Endothelial cell (in vitro differentiated cells): ENCODE measurements around the gene ZNF831. TPM values are rescaled to one million over a fixed set of nuclear protein-coding genes. Genes with fewer than 3 reads are reported as not detected.

Experiments used
- DNase-seq: peaks from one replicate; pipeline ENCODE4 v3.0.0; 2021; ENCODE audit warnings: low spot score
- H3K27ac Mint-ChIP-seq: one replicate; pipeline ENCODE4 v1.8.0; 2021; ENCODE audit warnings: mixed read lengths, inconsistent platforms; ENCODE audit not compliant: unreplicated experiment
- H3K27me3 Mint-ChIP-seq: one replicate; pipeline ENCODE4 v1.8.0; 2021; ENCODE audit warnings: mild to moderate bottlenecking, moderate library complexity, mixed read lengths, inconsistent platforms; ENCODE audit not compliant: unreplicated experiment
- H3K36me3 Mint-ChIP-seq: one replicate; pipeline ENCODE4 v1.8.0; 2021; ENCODE audit warnings: mild to moderate bottlenecking, low read depth, mixed read lengths, inconsistent platforms; ENCODE audit not compliant: unreplicated experiment
- H3K4me1 Mint-ChIP-seq: one replicate; pipeline ENCODE4 v1.8.0; 2021; ENCODE audit warnings: mild to moderate bottlenecking, mixed read lengths, inconsistent platforms; ENCODE audit not compliant: unreplicated experiment
- H3K4me3 Mint-ChIP-seq: one replicate; pipeline ENCODE4 v1.8.0; 2021; ENCODE audit warnings: mild to moderate bottlenecking, mixed read lengths, inconsistent platforms; ENCODE audit not compliant: unreplicated experiment
- H3K9me3 Mint-ChIP-seq: one replicate; pipeline ENCODE4 v1.8.0; 2021; ENCODE audit warnings: mixed read lengths, inconsistent platforms; ENCODE audit not compliant: unreplicated experiment
- CTCF ChIP-seq: fragments of 200-600 bp; sonication (generic); IDR thresholded peaks from one replicate; pipeline ENCODE4 v1.5.0; 2021; ENCODE audit warnings: antibody characterized with exemption; ENCODE audit not compliant: unreplicated experiment
- long read RNA-seq: library from polyadenylated mRNA; unstranded; transcript quantifications from one replicate; pipeline ENCODE4 v2.0.0, GENCODE V29; 2020; ENCODE audit not compliant: unreplicated experiment
- total RNA-seq: library from RNA; stranded (reverse); fragmentation: NEBNext Ultra II Directional; extraction: Animal tissue kit (Norgen Biotek cat#: 25700); gene quantifications from one replicate; pipeline ENCODE4 v1.2.1, GENCODE V29; 2021; ENCODE audit not compliant: unreplicated experiment

Gene ZNF831
- total RNA-seq: 0.56 TPM
- long read RNA-seq: 0 reads

GRCh38 chr20:59163631-59164530, at the start of gene ZNF831:
ZNF831 (plus strand) TSS chr20:59163821; CDS start chr20:59191020, 27,199 bp downstream.
- TF ChIP-seq CTCF: no peak
- no peaks in the 10 kb centered on the region for H3K9me3 Mint-ChIP-seq
- peak within 1 kb of the TSS; percentile 92 for H3K27ac Mint-ChIP-seq
- peaks cover 29% of the 10 kb centered on the region for H3K4me1 Mint-ChIP-seq
- peak within 1 kb of the TSS; percentile 57 for H3K4me3 Mint-ChIP-seq
- H3K27me3 Mint-ChIP-seq: no peaks in the 10 kb centered on the region
- no peaks in the 10 kb centered on the region for H3K36me3 Mint-ChIP-seq
- DNase-seq: no peak

- Mint-ChIP-seq H3K27me3 (peaks cover 3% of the 10 kb centered on the region), H3K9me3 (no peaks in the 10 kb centered on the region), H3K4me3 (no peak overlapping the region), H3K27ac (no peak overlapping the region), H3K36me3 (no peaks in the 10 kb centered on the region), H3K4me1 (peaks cover 11% of the 10 kb centered on the region)
- no peak for TF ChIP-seq CTCF
- DNase-seq: no peak
Measured at GRCh38 chr20:59117526-59117925, 46.1 kb upstream of the ZNF831 start.

- no peaks in the 10 kb centered on the region for H3K9me3 Mint-ChIP-seq
- DNase-seq: no peak
- peaks cover 3% of the 10 kb centered on the region for H3K27me3 Mint-ChIP-seq
- H3K36me3 Mint-ChIP-seq: no peaks in the 10 kb centered on the region
- H3K4me1 Mint-ChIP-seq: peaks cover 20% of the 10 kb centered on the region
- no peak overlapping the region for H3K27ac Mint-ChIP-seq
- no peak for TF ChIP-seq CTCF
- H3K4me3 Mint-ChIP-seq: no peak overlapping the region
Measured at GRCh38 chr20:59118855-59119254, 44.8 kb upstream of the ZNF831 start.

GRCh38 chr20:59120491-59120890, 43.1 kb upstream of the ZNF831 start:
- Mint-ChIP-seq H3K4me1 (peaks cover 20% of the 10 kb centered on the region), H3K9me3 (no peaks in the 10 kb centered on the region), H3K27me3 (peaks cover 3% of the 10 kb centered on the region), H3K36me3 (no peaks in the 10 kb centered on the region), H3K27ac (peak overlapping the region; percentile 25), H3K4me3 (no peak overlapping the region)
- no peak for TF ChIP-seq CTCF
- DNase-seq: no peak

- DNase-seq: no peak
- Mint-ChIP-seq H3K9me3 (no peaks in the 10 kb centered on the region), H3K27me3 (peaks cover 4% of the 10 kb centered on the region), H3K4me1 (peaks cover 20% of the 10 kb centered on the region), H3K27ac (peak overlapping the region; percentile 25), H3K4me3 (no peak overlapping the region), H3K36me3 (no peaks in the 10 kb centered on the region)
- TF ChIP-seq CTCF: no peak
Measured at GRCh38 chr20:59120919-59121318, 42.7 kb upstream of the ZNF831 start.
